Measurements from ENCODE around the gene RAB42. TPM values are rescaled to one million over a fixed set of nuclear protein-coding genes. Genes with fewer than 3 reads are reported as not detected.

Gene RAB42
- polyA plus RNA-seq, 3 donors = 2.6 to 3.9 (median 3.2) TPM

DNA sequence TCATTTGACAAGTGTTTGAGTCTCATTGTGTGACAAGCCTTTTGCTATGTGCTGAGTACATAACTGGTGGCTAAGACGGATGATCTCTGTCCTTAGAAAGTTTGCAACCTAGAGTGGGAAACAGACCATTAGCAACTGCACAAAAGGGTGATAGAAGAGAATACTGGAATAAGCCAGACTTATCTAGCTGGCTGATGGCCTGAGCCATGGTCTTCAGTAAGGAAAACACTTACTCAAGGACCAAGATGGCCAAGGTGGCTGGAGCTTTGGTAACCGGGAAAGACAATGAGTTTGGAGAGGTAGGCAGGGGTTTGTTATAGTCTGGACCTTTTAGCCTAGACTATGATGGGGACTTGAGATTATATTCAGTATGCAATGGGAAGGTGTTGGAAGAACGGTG lies 52.4 kb downstream of the RAB42 start:
- no peak for DNase-seq

Other genes starting within 250 kb of the RAB42 start
- gene PHACTR4, start 222.5 kb upstream of the RAB42 start, polyA plus RNA-seq (ENCODE audit: insufficient read length in 3 of 3) = 100 to 1,000 TPM in 1 of 3 donors, 10 to 100 TPM in 2; 75.0 to 102 (median 77.8) TPM
- 10 to 100 TPM; 34.6 to 40.2 (median 39.7) TPM for gene RCC1, start 86.2 kb upstream of the RAB42 start, polyA plus RNA-seq (ENCODE audit: insufficient read length in 3 of 3)
- gene TRNAU1AP, start 39.2 kb upstream of the RAB42 start, polyA plus RNA-seq (ENCODE audit: insufficient read length in 3 of 3) = 10 to 100 TPM; 24.1 to 27.0 (median 25.5) TPM
- gene TAF12, start 50.8 kb downstream of the RAB42 start, polyA plus RNA-seq (ENCODE audit: insufficient read length in 3 of 3) = 10 to 100 TPM; 28.3 to 32.9 (median 29.7) TPM
- not detected for gene RNU11, start 56.3 kb downstream of the RAB42 start, polyA plus RNA-seq (ENCODE audit: insufficient read length in 3 of 3)
- 10 to 100 TPM; 16.2 to 20.0 (median 17.7) TPM for gene GMEB1, start 76.5 kb downstream of the RAB42 start, polyA plus RNA-seq (ENCODE audit: insufficient read length in 3 of 3)
- gene YTHDF2, start 144.7 kb downstream of the RAB42 start, polyA plus RNA-seq (ENCODE audit: insufficient read length in 3 of 3) = 10 to 100 TPM; 86.5 to 95.3 (median 92.0) TPM
- under 1 TPM; 0.33 to 0.43 (median 0.36) TPM for gene OPRD1, start 219.9 kb downstream of the RAB42 start, polyA plus RNA-seq (ENCODE audit: insufficient read length in 3 of 3)